Erythroblast (primary cell): Measurements from ENCODE around the gene MBP.

ENCODE experiments used
- GATA1 ChIP-seq: IDR thresholded peaks from 2 replicates; pipeline ENCODE4 v1.6.1; 2011; ENCODE audit warnings: low read depth, mild to moderate bottlenecking, control low read depth, low read length, moderate library complexity
- POLR2A ChIP-seq: IDR thresholded peaks from 2 replicates; pipeline ENCODE4 v1.6.1; 2011; ENCODE audit warnings: mild to moderate bottlenecking, low read length

- TF ChIP-seq POLR2A = no peak
- TF ChIP-seq GATA1 = no peak
Observed at GRCh38 chr18:77136076-77136718, 3.6 kb upstream of the MBP start.
